ENCODE data around the gene LIME1.

LIME1 gene

DNA sequence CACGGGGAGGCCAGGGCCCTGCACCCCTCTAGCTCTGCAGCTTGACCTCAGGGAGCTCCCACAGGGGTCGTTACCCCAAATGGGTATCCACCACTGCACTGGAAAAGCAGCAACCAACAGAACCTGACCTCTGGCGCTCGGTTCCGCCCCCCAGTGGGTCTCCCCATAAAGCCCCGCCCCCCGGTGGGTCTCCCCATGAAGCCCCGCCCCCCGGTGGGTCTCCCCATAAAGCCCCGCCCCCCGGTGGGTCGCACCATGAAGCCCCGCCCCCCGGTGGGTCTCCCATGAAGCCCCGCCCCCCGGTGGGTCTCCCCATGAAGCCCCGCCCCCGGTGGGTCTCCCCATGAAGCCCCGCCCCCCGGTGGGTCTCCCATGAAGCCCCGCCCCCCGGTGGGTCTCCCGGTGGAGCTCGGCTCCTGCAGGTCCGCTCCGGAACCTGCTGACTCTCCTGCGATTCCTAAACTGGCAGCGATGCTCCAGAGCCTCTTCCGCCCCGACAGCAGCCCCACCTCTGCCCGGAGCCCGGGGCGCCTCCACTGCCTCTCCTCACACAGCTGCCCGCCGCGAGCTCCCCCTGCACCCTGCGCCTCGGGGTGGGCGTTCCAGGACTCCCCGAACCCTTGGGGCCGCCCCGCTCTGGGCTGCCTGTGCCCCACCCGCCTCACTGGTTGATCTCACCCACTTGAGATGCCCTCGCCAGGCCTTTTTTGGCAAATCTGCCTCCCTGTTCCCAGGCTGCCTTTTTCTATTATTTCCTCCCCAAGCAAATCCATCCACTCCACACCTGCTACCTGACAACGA is 15.2 kb downstream of the LIME1 start:
- DNase-seq, result no peak

DNA sequence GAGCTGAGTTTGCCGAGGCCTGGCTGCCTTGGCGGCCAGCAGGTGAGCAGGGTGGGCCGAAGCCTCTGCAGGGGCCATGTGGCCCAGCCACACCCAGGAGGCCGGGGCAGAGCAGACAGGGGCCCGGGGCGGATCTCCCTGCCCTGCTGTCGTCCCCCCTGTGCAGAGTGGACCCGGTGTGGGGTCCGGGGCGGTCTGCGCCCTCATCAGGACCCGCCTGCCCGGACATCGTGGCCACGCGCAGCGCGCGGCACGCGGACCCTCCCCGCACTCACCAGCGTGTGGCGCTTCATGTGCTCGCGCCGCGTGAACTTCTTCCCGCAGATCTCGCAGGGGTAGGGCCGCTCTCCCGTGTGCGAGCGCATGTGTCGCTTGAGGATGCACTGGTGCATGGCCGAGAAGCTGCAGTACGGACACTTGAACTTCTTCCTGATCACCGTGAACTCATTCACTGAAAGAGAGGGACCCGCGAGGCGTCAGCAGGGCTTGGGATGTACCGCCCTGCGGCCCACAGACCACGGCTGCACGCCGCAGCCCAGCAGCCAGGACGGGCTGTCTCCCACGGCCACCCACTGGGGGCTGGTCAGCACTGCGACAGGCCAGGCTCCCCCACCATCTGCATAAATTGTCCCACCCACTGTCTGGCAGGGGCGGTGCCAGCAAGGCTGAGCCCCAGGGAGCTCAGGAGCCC is 16.1 kb downstream of the LIME1 start:
- DNase-seq, result no peak

DNA sequence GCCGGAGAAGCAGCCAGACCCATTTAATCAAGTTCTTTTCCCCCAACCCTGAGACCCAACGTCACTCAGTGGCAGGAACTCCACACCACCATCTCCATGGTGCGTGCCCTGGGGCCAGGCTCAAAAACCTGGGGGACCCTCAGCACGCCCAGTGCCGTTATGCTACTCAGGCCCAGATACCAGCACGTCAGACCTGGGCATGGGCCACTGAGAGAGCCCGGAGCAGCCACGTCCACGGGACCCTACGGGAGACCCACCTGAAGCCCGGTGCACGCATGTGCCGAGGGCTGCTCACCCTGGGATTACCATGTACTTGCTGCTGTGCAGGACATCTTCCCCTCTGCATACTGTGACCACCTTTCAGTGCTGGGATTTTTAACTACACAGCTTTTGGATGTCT is 16.9 kb downstream of the LIME1 start:
- DNase-seq, result no peak

DNA sequence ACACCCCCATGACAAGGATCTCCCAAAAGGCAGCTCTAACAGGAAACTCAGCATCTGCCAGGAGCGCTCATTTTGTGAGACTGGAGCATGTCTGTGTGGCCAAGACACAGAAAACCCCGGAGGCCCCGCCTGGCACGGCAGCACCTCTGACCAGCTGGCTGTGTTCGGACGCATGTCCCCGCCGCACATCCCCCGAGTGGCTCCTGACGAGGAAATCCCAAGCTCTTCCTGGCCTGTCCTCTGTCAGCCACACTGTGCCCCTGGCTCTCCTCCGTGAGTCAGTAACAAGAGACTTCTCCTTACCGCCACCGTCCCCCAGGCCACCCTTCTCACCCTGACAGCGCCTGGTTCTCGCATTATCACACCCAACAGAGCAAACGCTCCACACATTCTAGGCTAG is 17.5 kb downstream of the LIME1 start:
- no peak for DNase-seq

DNA sequence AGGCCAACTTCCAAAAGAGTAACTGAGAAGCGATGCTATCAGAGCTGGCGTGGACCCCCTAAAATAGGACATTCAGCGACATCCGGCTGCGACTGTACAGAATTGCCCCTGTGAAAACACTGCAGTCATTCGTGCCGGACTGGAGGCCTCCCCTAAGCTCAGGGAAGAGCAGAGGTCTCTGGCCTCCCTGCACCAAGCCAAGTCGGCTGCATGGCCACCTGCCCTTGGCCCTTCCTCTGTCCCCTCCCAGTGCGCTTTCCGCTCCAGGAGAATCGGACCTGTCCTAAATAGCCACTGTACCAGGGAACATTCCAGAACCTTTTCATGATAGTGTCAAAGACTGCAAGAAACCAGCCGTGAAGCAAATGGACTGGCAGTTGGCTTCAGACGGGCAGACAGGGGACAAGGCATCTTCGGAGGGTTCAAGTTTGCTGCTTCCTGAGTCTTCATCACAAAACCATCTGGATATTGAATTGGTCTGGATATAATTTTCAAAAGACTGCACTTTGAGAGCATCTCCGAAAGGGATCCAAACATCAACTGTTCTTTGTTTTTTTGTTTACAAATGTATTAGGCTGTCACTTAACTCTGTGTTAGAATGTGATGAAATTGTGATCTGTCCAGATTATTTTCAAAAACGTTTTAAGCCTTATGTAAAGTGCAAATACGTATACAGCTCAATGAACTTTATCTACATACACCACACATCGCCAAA is 19.6 kb downstream of the LIME1 start:
- DNase-seq, result no peak

DNA sequence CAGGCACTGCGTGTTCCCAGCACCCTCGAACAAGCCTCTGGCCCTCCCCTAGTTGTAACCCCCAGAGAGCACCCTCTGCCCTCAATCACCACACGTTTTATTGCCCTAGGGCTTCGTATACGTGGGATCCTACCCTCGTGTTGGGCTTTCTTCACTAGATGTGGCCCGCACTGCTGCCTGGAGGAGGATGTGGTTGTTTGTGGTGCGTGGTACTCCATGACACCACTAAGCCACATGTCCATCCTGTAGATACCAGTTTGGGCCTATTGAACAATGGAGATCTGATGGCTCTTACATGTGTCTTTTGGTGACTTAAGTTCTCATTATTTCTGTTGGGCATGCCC is 20.2 kb downstream of the LIME1 start:
- DNase-seq, result no peak

DNA sequence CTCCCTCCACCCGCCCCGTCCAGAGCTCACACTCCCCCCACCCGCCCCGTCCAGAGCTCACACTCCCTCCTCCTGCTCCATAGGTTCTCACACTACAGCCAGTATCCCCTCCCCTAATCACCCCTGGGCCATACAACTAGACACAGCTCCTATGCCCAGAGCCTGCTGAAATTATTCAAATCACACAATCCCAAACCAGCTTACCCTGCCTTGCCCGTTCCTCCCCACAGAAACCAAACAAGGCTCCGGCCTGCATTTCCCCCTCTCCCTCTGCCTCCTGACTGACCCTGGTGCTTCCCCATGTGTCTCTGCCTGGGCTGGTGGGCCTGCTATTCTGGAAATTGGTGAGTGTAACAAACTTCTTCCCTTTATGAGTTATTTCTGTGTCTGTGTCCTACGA is 21.7 kb downstream of the LIME1 start:
- no peak for DNase-seq

DNA sequence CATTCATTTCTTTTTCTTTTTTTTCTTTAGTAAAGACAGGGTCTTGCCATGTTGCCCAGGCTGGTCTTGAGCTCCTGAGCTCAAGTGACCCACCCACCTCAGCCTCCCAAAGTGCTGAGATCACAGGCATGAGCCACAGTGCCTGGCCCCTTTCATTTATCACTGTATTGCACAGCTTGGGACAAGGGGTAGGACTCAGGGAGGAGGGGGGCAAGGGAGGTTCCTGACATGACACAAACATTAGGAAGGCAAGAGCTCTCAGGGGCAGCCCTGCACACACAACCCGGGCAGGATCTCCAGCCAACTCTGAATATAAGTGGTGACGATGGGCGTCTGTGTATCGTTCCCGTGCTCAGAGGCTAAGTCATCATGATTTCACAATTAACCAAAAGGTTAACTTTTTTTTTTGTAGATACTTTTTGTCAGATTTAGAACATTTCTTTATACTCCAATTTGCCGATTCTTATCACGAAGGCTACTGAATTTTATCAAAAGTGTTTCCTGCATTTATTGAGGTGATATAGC is 23.0 kb downstream of the LIME1 start:
- DNase-seq, result no peak

DNA sequence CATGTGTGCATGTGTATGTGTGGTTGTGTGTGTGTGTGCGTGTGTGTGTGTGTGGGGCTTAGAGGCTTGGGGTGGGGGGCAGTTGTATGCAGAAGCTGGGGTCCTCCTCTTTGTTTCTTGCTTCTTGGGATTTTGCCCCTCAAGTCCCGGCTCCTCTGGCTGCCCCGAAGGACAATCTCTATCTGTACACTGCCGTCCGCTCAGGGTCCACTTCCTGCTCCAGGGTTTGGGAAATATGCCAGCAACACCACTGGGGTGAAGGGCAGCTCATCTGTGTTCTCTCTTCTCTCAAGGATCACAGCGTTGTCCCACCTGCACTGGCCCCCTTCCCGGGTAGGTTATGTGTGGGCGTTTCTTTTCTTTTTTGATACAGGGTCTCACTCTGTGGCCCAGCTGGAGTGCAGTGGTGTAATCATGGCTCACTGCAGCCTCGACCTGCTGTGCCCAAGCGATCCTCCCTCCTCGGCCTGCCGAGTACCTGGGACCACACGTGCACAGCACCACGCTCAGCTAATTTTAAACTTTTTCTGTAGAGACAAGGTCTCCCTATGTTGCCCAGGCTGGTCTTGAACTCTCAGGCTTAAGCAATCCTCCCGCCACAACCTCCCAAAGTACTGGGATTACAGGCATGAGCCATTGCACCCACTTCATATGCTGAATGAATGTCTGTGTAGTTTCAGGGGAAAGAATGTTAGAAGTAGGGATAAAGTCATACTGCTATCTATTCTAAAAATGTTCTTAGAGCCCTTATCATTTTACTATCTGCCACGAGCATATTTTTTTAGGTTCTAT is 28.8 kb downstream of the LIME1 start:
- no peak for DNase-seq

DNA sequence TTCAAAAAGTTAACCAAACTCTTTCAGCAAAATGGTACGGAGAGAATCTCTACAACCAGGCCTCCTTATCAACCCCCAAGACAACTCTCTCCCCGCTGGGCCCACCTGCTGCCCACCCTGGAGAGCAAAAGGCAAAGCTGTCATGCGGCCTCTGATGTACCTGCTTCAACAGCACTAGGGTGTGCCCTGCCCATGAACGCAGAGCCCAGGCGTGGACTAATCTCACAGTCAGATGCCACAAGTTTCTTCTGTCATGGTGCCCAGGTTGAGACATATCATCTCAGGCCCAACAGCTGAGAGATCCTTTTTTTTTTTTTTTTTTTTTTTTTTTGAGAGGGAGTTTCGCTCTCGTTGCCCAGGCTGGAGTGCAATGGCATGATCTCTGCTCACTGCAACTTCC is 29.4 kb downstream of the LIME1 start:
- no peak for DNase-seq

DNA sequence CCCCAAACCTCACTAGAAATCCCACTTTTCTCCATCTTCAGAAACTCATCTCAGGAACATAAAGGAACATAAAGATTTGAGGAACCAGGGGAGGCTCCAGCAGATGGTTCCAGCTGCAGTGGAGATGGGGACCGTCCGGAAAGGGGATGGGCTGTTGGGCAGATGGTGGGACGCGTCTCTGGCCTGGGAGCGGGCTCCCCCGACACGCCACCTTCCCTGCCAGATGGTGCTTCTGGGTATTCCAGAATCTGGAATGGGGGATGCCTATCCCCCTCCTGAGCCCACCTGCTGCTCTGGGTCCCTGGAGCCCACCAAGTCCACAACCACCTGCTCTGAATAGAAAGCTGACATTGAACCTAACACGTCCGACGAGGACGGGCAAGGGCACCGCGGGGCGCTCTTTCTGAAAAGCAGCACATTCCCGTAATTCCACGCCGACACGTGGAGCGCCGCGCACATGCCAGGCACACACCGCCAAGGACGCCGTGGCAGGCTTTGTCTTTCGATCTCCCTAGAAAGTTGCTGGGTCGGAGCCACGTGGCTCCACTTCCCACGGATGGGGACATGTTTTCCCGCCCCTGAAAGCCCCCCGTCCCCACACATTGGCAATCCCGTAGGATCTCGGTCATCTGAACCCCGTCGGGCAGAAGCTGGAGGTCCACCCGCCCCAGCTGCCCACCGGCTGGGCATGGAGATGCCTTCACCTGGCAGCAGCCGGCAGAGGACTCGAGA is 30.4 kb downstream of the LIME1 start:
- no peak for DNase-seq

DNA sequence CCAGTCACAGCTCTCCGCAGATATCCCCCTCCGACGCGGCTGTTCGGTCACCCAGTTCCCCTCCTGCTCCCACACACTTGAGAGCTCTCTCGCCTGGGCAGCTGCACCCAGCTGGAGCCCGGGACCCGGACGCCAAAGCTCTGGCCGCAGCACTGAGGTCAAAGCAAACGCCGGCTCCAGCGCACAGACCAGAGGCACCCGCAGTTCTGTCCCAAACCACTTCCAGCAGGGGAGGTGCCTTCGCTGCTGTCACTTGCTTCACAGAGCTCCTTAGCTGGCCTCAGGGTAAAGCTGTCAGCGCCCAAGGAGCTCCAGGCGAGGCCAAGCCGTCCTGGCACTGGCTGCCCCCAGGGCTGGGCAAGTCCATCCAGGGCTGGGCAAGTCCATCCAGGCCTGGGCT is 31.0 kb downstream of the LIME1 start:
- no peak for DNase-seq

DNA sequence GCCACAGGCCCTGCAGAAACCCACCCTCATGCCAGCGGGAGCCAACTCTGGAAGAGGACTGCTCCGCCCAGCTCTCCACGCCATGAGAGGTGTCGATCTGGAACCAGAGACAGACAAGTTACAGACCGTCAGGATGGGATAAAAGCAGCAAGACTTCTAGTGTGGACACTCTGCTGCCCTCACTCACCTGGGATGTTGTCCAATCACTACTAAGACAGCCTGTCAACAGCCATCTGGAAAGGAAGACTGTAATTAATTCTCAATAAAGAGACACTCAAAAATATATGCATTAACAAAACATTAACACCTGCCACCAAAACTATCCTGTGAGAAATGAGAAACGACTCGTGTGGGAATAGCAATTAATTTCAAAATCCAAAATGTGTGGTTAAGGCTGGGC is 31.4 kb downstream of the LIME1 start:
- no peak for DNase-seq

DNA sequence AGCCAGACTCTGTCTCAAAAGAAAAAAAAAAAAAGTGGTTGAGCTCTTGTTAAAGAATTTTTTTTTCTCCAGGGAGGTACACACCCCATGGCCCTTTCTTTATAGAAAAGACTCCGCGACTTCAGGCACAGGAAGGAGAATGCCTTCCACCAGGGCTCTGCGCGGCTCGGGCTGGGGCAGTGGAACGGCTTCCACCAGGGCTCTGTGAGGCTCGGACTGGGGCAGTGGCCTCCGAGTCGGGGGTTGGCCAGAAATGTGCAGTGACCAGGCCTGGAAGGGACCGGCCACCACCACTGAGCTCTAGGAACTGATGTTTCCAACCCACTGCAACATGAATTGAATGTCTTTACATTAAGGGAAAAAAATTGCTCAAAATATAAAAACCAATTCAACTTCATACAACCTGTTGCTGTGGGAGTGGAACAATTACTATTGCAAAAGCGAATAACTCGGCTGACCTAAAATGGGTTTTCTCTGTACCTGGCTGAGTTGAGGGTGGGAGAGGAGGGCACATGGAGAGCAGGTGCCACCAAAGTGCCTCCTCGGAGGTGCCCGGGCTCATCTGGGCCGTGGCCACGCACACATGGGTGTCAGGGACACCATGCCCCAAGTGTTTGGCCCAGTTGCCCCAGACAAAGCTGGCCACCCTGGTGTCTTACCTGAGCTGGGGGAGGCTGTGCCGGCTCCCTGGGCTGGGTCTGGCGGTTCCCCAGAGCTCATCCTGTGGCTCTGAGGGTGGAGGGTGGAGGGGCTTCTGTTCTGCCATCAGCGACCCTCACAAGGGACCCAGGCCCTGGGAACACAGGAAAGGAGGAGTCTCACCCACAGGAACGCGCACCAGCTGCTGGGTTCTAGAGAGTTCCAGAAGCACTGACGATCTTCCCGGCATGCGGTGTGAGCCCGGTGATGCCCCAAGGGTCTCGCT is 32.4 kb downstream of the LIME1 start:
- no peak for DNase-seq

DNA sequence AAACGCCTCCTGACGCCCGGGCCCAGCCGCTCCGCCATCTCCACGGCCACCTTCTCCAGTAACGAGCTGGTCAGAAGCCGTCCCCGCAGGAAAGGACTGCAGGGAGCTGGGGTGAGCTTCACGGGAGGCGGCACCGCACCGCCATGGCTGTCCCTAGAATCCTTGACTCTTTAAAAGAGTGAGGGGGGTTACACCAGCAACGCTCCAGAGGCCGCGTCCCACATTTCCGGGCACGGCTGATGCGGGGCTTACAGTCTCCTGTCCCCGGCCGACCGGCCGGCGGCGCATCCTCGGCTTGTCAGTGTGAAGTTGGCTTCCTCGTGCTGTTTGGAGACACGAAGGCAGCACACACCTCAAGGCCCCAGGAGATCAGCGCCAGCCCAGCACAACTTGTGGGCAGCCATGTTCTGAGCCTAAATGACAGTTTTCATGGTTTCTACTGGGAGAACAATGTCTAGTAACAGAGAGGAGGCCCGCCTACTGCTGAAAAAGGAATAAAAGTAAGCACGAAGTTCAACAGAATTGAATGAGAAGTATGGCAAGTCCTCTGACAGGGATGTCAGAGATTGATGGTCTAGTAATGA is 33.5 kb downstream of the LIME1 start:
- DNase-seq, result peak; percentile 53

DNA sequence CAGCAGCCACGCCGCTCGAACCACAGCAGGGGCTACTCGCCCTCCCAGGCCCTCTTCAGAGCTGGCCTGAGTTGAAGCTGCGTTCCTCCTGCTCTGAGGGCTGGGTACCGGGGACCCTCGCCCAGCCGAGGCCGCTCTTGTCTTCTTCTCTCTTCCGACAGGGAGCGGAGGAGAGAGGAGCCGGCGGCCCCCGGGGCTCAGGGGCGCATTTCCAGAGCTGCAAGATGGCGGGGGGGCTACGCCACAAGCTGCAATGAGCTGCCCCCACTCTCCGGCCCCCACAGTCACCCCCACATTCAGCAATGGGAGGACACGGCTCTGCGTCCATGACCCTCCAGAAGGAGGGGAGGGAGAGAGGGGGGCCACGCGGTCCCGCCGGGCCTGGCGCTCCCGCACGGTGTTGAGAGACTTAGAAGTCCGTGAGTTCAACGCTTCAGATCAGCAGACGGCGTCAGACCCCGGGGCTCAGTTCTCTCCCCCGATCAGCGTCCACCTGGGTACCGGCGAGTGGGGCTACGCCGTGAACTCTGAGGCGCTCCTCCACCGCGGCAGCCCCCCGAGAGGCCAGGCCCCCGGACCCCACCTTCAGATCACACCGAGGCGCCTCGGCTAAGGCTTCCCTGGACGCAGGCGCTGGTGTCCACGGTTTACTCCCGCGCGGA is 34.7 kb downstream of the LIME1 start:
- no peak for DNase-seq

DNA sequence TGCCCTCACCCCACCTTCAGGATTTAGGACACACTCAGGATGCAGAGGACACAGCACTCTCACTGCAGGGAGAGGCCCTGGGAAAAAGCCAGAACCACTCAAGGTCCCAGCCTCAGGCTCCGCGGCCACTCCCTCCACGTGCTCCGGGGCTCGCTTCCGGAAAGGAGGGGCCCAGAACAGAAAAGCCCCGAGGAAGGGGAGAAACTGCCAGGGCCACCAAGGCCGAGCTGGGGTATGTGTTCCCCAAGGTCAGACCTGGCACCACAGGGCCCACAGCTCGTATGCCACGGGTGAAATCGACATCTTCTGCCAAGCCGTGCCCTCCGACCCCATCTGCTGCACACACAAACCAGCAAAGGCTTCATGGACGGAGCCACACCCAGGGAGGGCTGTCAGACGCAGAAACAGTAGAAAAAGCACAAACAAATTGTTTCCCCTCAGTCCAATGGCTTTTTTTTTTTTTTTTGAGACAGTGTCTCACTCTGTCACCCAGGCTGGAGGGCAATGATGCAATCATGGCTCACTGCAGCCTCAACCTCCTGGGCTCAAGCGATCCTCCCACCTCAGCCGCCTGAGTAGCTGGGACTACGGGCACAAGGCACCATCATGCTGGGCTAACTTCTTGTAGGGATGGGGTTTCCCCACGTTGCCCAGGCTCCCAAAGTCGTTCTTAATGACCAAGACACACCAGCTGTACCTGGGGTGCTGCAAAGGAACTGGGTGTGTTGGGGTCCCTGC is 36.5 kb downstream of the LIME1 start:
- no peak for DNase-seq

DNA sequence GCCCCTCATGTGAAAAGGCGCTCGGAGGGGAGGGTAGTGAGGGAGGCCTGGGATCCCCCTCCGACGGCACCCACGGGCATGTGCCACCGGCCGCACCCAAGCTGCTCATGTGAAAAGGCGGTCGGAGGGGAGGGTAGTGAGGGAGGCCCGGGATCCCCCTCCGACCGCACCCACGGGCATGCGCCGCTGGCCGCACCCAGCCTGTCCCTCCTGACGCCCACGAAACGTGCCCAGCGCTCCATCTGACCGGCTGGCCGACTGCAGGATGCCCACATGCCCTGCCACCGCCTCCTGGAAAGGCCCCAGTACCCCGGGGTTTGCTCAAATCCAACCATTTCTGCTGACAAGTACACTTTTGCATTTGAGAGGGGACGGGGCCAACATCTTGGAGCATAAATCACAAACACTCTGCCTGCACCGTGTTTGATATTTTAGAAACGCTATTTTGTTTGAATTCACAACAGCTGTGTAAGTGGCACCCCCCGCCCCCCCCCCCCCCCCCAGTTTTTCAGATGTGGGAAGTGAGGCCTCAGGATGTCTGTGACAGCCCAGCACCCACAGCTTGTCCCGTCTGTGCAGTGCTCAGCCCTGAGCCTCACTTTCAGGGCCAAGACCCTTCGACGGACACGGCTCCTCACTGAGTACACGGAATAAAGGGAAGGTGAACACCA is 37.2 kb downstream of the LIME1 start:
- DNase-seq, result no peak

DNA sequence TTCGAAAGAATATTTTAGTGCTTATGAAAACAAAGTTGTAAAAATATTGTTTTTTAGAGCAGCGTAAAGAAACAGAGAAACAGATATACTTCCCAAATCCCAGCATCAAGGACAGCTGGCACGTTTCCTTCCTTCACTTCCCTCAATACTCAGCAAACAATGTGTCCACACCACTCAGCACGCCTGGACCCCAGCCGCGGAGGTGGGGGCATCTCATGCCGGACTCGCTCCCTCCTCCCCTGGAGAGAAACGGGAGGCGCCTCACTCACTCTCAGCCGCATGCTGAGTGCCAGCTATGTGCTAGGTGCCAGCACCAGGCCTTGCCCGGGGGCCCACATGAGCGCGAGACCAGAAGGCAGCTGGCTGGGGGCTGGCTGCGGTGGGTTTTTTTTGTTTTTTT is 37.8 kb downstream of the LIME1 start:
- DNase-seq, result no peak
